ENCODE data around the gene BRICD5.

Gene BRICD5

DNA sequence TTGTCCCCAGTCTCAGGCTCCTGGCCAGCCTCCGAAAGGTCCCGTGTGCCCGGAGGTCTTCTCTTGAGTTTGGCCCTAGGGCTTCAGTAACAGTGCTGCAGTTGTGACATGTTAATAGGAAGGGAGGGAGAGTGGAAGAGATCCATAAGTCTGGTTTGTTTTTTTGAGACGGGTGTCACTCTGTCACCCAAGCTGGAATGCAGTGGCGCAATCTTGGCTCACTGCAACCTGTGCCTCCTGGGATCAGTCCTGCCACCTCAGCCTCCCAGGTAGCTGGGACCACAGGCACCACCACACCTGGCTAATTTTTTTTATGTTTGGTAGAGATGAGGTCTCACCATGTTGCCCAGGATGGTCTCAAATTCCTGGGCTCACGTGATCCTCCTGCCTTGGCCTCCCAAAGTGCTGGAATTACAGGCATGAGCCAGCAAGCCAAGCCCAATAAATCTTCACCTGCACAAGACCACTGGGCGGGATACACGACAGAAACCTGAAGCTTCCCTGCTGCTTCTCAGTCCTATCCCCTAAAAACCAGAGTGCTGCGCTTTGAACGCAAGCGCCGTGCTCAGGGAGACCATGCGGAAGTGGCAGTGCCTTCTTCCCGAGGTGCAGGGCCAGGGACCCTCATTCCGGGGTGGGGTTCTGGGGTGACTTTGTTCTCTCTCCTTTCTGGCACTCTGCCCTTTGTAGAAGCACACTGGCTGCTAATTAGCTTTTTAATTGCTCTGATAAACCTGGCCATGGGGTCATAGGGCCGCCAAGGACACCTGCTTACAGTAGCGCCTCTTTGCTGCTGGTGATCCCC is 44.2 kb downstream of the BRICD5 start:
- no peak for DNase-seq

DNA sequence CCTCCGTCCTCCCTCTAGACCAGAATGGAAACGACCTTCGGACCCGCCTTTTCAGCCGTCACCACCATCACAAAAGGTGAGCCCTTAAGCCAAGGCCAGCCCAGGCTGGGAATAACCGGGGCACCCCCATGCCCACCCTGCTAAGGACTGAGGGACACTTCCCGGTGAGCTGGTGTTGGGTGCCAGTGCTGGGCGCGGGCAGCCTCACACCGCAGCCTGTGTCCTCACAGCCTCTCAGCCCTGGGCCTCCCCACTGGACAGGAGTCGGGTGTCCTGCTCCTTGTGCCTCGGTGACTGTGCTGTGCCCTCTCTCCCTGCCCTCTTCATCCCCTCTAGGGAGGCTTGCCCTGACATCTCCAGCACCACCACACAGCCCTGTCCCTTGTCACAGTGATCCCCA is 44.8 kb downstream of the BRICD5 start:
- no peak for DNase-seq

DNA sequence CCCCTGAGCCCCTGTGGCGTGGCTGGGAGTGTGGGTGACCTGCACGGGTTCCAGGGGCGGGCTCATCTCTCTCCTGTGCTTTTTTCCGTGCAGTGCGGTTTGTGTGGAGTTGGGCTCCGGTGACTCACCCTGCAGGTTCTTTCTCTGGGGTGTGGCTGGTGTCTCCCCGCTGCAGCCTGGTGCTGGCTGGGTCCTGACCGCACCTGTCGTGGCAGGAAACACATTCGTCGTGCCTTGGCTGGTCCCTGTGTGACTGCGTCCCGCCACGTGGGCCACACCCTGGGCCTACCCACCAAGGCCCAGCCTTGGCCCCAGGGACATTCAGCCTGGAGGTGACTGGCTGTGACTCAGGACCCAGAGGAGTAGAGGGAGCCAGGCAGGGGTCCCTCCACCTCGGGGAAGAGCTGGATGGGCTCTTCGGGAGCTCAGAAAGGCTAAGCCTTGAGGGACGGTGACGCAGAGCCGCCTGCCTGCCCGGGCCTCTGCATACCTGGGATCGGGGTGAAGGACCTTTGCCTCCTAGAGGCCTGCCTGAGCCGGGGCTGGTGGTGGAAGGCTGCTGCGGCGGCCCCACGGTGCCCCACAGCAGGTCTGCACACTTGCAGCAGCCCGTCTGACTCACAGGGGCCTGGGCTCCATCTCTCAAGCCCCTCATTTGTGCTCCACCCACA is 47.3 kb downstream of the BRICD5 start:
- DNase-seq = no peak

DNA sequence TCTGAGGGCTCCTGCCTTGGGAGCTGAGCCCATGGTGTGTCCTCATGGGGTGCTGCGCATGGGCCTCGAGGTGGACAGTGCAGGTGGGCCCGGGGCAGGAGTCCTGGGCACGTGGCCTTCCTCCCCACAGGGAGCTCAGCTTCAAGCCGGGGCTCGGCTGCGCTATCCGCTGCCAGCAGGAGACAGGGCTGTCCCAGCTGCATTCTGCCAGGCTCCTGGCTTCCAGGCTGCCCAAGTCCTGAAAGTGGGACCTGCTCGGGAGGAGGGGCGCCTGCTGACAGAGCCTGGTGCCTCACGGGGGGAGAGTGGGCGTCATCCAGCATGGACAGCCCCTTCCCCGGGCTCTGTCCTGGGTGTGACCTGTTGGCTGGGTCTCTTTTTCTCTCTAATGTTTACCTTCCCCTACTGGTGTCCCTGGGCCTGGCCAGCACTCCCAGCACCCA is 48.0 kb downstream of the BRICD5 start:
- no peak for DNase-seq

DNA sequence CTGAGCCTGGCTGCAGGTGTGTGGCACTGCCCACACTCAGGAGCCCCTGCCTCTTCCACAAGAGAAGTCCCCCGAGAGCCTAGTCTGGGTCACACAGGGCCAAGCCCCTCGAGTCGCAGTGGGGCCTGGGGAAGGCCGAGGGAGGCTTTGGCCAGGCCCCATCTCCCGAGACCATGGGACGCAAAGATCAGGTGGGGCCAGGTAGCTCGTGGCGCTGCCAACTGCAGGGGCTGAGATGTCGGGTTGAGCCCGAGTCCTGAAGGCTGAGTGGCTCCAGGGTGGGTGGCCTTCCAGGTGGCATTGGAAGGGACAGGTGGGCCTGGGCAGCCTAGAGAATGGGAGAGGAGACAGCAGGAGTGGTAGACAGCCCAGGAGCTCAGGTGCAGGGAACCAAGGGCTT is 48.8 kb downstream of the BRICD5 start:
- no peak for DNase-seq

DNA sequence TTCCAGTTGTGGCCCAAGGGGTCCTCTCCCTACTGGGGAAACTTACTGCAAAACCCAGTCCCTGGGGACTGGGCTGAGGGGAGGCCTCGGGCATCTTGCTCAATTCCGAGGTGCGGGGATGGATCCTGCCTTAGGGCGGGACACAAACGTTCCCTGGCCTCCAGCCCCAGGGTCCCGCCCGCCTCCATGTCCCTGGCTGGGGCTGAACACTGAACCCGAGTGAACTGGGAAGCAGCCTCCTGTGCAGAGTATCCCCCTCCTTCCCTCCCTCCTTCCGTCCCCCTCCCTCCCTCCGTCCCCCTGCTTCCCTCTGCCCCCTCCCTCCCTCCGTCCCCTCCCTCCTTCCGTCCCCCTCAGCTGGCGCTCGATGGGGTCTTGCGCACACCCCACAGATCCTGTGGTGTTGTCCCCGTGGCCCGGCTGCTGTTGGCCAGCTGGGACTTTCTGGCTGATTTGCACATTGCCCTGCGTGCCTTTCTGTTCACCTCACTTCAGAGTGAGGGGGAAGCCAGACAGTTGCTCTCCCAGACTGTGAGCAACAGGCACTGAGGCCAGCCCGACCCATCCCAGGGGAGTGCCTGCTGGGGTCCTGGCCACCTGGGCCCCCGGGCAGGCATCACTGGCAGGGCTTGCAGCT is 49.6 kb downstream of the BRICD5 start:
- DNase-seq = no peak

Data from anterior cingulate cortex (tissue), 58 donors.